Activated naive CD4-positive, alpha-beta T cell treated with anti-CD3 and anti-CD28 coated beads, Interleukin-2, amount 50 U/mL, for 72 hours (primary cell): ENCODE data around the gene TOGARAM2. TPM values are rescaled to one million over a fixed set of nuclear protein-coding genes. Genes with fewer than 3 reads are reported as not detected.

Experiments used
- ATAC-seq, 2 donors: fragments of 150-1000 bp; cut with Tn5 transposase; 2 replicates each; pipeline ENCODE4 v1.10.0; 2021; ENCODE audit warnings: mild to moderate bottlenecking in 2 of 2, moderate library complexity in 2 of 2
- DNase-seq, 2 donors: peaks; one replicate each; pipeline ENCODE4 v3.0.0; 2021 to 2022; ENCODE audit warnings: low spot score in 2 of 2
- H3K27ac Mint-ChIP-seq, 2 donors: one replicate each; pipeline ENCODE4 v1.8.0; 2022; ENCODE audit warnings: mild to moderate bottlenecking in 2 of 2, mixed read lengths in 2 of 2
- H3K36me3 Mint-ChIP-seq, 2 donors: one replicate each; pipeline ENCODE4 v1.8.0; 2022; ENCODE audit warnings: mixed read lengths in 2 of 2
- H3K9me3 Mint-ChIP-seq, 2 donors: one replicate each; pipeline ENCODE4 v1.8.0; 2022; ENCODE audit warnings: mixed read lengths in 2 of 2
- total RNA-seq, 2 donors: library from RNA; stranded (reverse); gene quantifications; one replicate each; pipeline ENCODE4 v1.2.3, GENCODE V29; 2022

The TOGARAM2 gene
- total RNA-seq, 2 donors from 2014 or later, result 0.36 to 4.3 TPM

GRCh38 chr2:29053670-29054400, 72.7 kb downstream of the TOGARAM2 start:
- ATAC-seq, result no peak
- Mint-ChIP-seq H3K9me3 (no peaks in the 10 kb centered on the region), H3K36me3 (no peaks in the 10 kb centered on the region), H3K27ac (no peak overlapping the region)
- no peak for DNase-seq

GRCh38 chr2:29054430-29054829, 73.3 kb downstream of the TOGARAM2 start:
- no peak overlapping the region for H3K27ac Mint-ChIP-seq
- ATAC-seq (no peak), DNase-seq (no peak)
- no peaks in the 10 kb centered on the region for H3K9me3 Mint-ChIP-seq
- H3K36me3 Mint-ChIP-seq, result no peaks in the 10 kb centered on the region

- no peak overlapping the region for H3K27ac Mint-ChIP-seq
- H3K36me3 Mint-ChIP-seq, result no peaks in the 10 kb centered on the region
- H3K9me3 Mint-ChIP-seq, result no peaks in the 10 kb centered on the region
- DNase-seq (no peak), ATAC-seq (no peak)
Measured at GRCh38 chr2:29055601-29056000, 74.5 kb downstream of the TOGARAM2 start.

- peak in 1 of 2 donors; percentile 47 for ATAC-seq
- Mint-ChIP-seq H3K27ac (no peak overlapping the region), H3K9me3 (no peaks in the 10 kb centered on the region), H3K36me3 (no peaks in the 10 kb centered on the region)
- no peak for DNase-seq
Measured at GRCh38 chr2:29056452-29056851, 75.4 kb downstream of the TOGARAM2 start.

- no peak for ATAC-seq
- H3K36me3 Mint-ChIP-seq, result no peaks in the 10 kb centered on the region
- no peak overlapping the region for H3K27ac Mint-ChIP-seq
Measured at GRCh38 chr2:29057006-29057405, 75.9 kb downstream of the TOGARAM2 start.

GRCh38 chr2:29059624-29060023, 78.5 kb downstream of the TOGARAM2 start:
- ATAC-seq (peak; percentile 76 to 93), DNase-seq (no peak)
- Mint-ChIP-seq H3K9me3 (no peaks in the 10 kb centered on the region), H3K36me3 (no peaks in the 10 kb centered on the region), H3K27ac (peak overlapping the region in 1 of 2 donors; percentile 25)

More at GRCh38 chr2:29057006-29057405, 75.9 kb downstream of the TOGARAM2 start:
- no peak for DNase-seq
- no peaks in the 10 kb centered on the region for H3K9me3 Mint-ChIP-seq

- no peak overlapping the region for H3K27ac Mint-ChIP-seq
- ATAC-seq (no peak), DNase-seq (no peak)
- H3K36me3 Mint-ChIP-seq, result no peaks in the 10 kb centered on the region
- H3K9me3 Mint-ChIP-seq, result no peaks in the 10 kb centered on the region
Measured at GRCh38 chr2:29060441-29060840, 79.3 kb downstream of the TOGARAM2 start.

- no peaks in the 10 kb centered on the region for H3K9me3 Mint-ChIP-seq
- DNase-seq (no peak), ATAC-seq (no peak)
- H3K27ac Mint-ChIP-seq, result no peak overlapping the region
- no peaks in the 10 kb centered on the region for H3K36me3 Mint-ChIP-seq
Measured at GRCh38 chr2:29061176-29061575, 80.1 kb downstream of the TOGARAM2 start.

GRCh38 chr2:29061616-29062015, 80.5 kb downstream of the TOGARAM2 start:
- DNase-seq (no peak), ATAC-seq (no peak)
- no peaks in the 10 kb centered on the region for H3K9me3 Mint-ChIP-seq
- H3K36me3 Mint-ChIP-seq, result no peaks in the 10 kb centered on the region
- no peak overlapping the region for H3K27ac Mint-ChIP-seq

GRCh38 chr2:29062371-29062770, 81.3 kb downstream of the TOGARAM2 start:
- no peak overlapping the region for H3K27ac Mint-ChIP-seq
- no peak for ATAC-seq
- no peak for DNase-seq
- H3K9me3 Mint-ChIP-seq, result no peaks in the 10 kb centered on the region
- H3K36me3 Mint-ChIP-seq, result no peaks in the 10 kb centered on the region

GRCh38 chr2:29063056-29063455, 82.0 kb downstream of the TOGARAM2 start:
- Mint-ChIP-seq H3K27ac (no peak overlapping the region), H3K36me3 (no peaks in the 10 kb centered on the region)
- ATAC-seq, result no peak

GRCh38 chr2:29063646-29064345, 82.7 kb downstream of the TOGARAM2 start:
- Mint-ChIP-seq H3K36me3 (no peaks in the 10 kb centered on the region), H3K27ac (no peak overlapping the region), H3K9me3 (no peaks in the 10 kb centered on the region)
- DNase-seq (no peak), ATAC-seq (no peak)

More at GRCh38 chr2:29063056-29063455, 82.0 kb downstream of the TOGARAM2 start:
- no peak for DNase-seq
- H3K9me3 Mint-ChIP-seq, result no peaks in the 10 kb centered on the region

GRCh38 chr2:29064346-29064715, 83.2 kb downstream of the TOGARAM2 start:
- no peak for DNase-seq
- no peak overlapping the region for H3K27ac Mint-ChIP-seq
- ATAC-seq, result no peak
- no peaks in the 10 kb centered on the region for H3K36me3 Mint-ChIP-seq
- H3K9me3 Mint-ChIP-seq, result no peaks in the 10 kb centered on the region

GRCh38 chr2:29064746-29065067, 83.6 kb downstream of the TOGARAM2 start:
- no peaks in the 10 kb centered on the region for H3K36me3 Mint-ChIP-seq
- DNase-seq (no peak), ATAC-seq (no peak)
- H3K9me3 Mint-ChIP-seq, result no peaks in the 10 kb centered on the region
- no peak overlapping the region for H3K27ac Mint-ChIP-seq

GRCh38 chr2:29065068-29065811, 84.1 kb downstream of the TOGARAM2 start:
- Mint-ChIP-seq H3K27ac (no peak overlapping the region), H3K9me3 (no peaks in the 10 kb centered on the region), H3K36me3 (no peaks in the 10 kb centered on the region)
- DNase-seq (no peak), ATAC-seq (no peak)

- DNase-seq (no peak), ATAC-seq (no peak)
- Mint-ChIP-seq H3K9me3 (no peaks in the 10 kb centered on the region), H3K36me3 (no peaks in the 10 kb centered on the region), H3K27ac (no peak overlapping the region)
Measured at GRCh38 chr2:29066271-29066860, 85.3 kb downstream of the TOGARAM2 start.

GRCh38 chr2:29066997-29067605, 86.0 kb downstream of the TOGARAM2 start:
- Mint-ChIP-seq H3K9me3 (no peaks in the 10 kb centered on the region), H3K27ac (no peak overlapping the region), H3K36me3 (no peaks in the 10 kb centered on the region)
- ATAC-seq (no peak), DNase-seq (no peak)
